PC-3 (cell line): Measurements from ENCODE around the gene SLC22A3.

ENCODE experiments used
- CTCF ChIP-seq: fragments of 300-600 bp; sonication (generic); conservative IDR thresholded peaks from 2 replicates; pipeline ENCODE4 v1.5.1; 2017; ENCODE audit warnings: antibody characterized with exemption, low read depth, mild to moderate bottlenecking, low read length
- EZH2 ChIP-seq: fragments of 300-600 bp; sonication (generic); IDR thresholded peaks from one replicate; pipeline ENCODE4 v1.6.1; 2017; ENCODE audit warnings: antibody characterized with exemption, mild to moderate bottlenecking, low read length; ENCODE audit not compliant: unreplicated experiment
- EZH2phosphoT487 ChIP-seq: fragments of 300-600 bp; sonication (generic); IDR thresholded peaks from 2 replicates; pipeline ENCODE4 v1.6.1; 2018; ENCODE audit warnings: mild to moderate bottlenecking, antibody characterized with exemption, low read length, borderline replicate concordance

GRCh38 chr6:160428069-160428430 is 79.9 kb downstream of the SLC22A3 start:
- TF ChIP-seq CTCF (no peak), EZH2phosphoT487 (no peak), EZH2 (no peak)
